IPS-20b (cell line): ENCODE data around the gene MET.
"Not testable (repeated sequence)": the region's sequence is repeated elsewhere in the genome, so short reads cannot be mapped to it uniquely, and the experiment has no call there.

Experiments used
- H3K27ac ChIP-seq: one replicate; pipeline ENCODE4 v1.5.1; 2013; ENCODE audit warnings: low read length
- H3K27me3 ChIP-seq: 2 replicates; pipeline ENCODE4 v1.6.1; 2013; ENCODE audit warnings: mild to moderate bottlenecking, low read length, inconsistent platforms; ENCODE audit not compliant: insufficient read depth
- H3K36me3 ChIP-seq: 2 replicates; pipeline ENCODE4 v1.6.1; 2013; ENCODE audit warnings: low read depth, mild to moderate bottlenecking, inconsistent platforms, low read length, moderate library complexity; ENCODE audit not compliant: insufficient read depth
- H3K4me1 ChIP-seq: 2 replicates; pipeline ENCODE4 v1.6.1; 2013; ENCODE audit warnings: mild to moderate bottlenecking, control low read depth, inconsistent platforms, low read length, moderate library complexity; ENCODE audit not compliant: insufficient read depth
- H3K4me3 ChIP-seq: 2 replicates; pipeline ENCODE4 v1.5.1; 2013; ENCODE audit warnings: mild to moderate bottlenecking, low read length, inconsistent platforms
- H3K9ac ChIP-seq: 2 replicates; pipeline ENCODE4 v1.6.1; 2013; ENCODE audit warnings: low read depth, mild to moderate bottlenecking, inconsistent platforms, low read length, moderate library complexity
- H3K9me3 ChIP-seq: 2 replicates; pipeline ENCODE4 v1.6.1; 2013; ENCODE audit warnings: mild to moderate bottlenecking, low read depth, low read length, inconsistent platforms; ENCODE audit not compliant: insufficient read depth

MET gene

DNA sequence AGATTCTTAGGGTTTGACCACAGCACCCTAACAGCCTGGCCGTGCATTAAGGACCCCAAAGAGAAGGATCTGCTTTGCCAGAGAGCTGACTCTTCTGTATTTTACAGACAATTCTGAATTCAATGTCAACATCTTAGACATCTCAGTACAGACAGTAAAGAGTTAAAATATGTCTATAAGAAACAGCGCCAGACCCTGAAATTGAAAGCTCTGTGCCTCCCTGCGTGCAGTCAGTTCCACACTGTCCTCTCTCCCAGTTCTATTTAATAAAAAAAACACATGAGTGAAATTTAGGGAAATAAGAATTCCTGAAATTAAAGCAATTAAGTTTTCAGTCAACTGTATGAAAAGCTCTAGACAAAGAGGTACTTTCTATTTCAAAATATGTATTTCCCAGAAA lies 45.1 kb downstream of the MET start:
- H3K27ac ChIP-seq = no peak overlapping the region
- H3K9me3 ChIP-seq = no peaks in the 10 kb centered on the region
- no peak overlapping the region for H3K9ac ChIP-seq
- H3K27me3 ChIP-seq = no peaks in the 10 kb centered on the region
- no peaks in the 10 kb centered on the region for H3K4me1 ChIP-seq
- no peak overlapping the region for H3K4me3 ChIP-seq
- H3K36me3 ChIP-seq = no peaks in the 10 kb centered on the region

DNA sequence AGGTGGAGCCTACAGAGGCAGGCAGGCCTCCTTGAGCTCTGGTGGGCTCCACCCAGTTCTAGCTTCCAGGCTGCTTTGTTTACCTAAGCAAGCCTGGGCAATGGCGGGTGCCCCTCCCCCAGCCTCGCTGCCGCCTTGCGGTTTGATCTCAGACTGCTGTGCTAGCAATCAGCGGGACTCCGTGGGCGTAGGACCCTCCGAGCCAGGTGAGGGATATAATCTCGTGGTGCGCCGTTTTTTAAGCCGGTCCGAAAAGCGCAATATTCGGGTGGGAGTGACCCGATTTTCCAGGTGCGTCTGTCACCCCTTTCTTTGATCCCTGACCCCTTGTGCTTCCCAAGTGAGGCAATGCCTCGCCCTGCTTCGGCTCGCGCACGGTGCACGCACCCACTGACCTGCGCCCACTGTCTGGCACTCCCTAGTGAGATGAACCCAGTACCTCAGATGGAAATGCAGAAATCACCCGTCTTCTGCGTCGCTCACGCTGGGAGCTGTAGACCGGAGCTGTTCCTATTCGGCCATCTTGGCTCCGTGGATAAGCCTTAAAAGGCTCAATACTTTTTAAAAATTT lies 52.0 kb downstream of the MET start:
- H3K9ac ChIP-seq, H3K27ac ChIP-seq, H3K36me3 ChIP-seq, H3K4me3 ChIP-seq, H3K9me3 ChIP-seq, H3K4me1 ChIP-seq, H3K27me3 ChIP-seq: not testable (repeated sequence)

DNA sequence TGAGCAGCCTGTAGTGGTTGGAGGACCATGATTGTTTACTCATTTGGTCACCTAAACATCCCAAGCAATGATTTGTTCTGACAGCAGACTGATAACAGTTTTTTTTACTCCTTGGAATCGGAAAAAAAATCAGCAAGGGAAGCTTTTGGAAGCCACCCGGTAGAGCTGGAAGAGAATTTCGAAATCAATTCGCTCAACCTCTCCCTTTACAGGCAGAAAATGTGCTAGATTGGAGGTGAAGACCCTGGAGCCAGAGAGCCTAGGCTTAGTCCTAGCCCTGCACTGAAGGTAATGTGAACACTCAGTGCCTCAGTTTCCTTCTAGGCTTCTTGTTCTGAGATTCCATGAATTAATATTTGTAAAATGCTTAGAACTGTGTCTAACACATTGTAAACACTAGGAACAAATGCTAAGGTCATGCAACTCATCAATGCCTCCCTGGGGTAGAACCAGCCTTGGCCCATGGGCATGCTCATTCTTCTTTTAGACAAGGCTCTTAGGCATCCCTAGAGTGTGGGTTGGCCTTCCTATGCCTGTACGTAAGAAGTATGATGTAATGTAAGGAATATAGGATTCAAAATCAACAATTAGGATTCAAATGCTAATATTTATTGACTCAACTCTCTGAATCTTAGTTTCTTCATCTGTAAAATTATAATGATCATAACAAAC lies 52.7 kb downstream of the MET start:
- H3K36me3 ChIP-seq = no peaks in the 10 kb centered on the region
- H3K27me3 ChIP-seq = no peaks in the 10 kb centered on the region
- H3K9me3 ChIP-seq = no peaks in the 10 kb centered on the region
- H3K4me1 ChIP-seq = no peaks in the 10 kb centered on the region
- no peak overlapping the region for H3K27ac ChIP-seq
- H3K4me3 ChIP-seq = no peak overlapping the region
- no peak overlapping the region for H3K9ac ChIP-seq

DNA sequence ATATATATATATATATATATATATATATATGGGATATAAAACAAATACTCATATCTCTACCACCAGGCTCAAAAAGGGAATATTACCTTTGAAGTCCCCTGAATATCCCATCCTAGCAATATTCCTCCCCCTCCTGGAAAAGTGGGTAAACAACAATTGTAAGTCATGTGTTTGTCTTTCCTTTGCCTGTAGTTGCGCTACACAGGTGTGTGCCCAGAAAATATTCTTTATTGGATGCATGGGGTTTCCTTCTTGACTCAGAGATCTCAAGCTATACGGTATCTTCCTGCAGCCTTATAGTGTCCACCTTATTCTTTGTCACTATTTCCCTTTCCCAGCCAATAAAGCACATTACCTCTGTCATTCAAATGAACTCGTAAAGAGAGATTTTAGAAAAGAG lies 54.2 kb downstream of the MET start:
- no peak overlapping the region for H3K27ac ChIP-seq
- H3K9ac ChIP-seq = no peak overlapping the region
- no peaks in the 10 kb centered on the region for H3K27me3 ChIP-seq
- H3K36me3 ChIP-seq = no peaks in the 10 kb centered on the region
- H3K9me3 ChIP-seq = no peaks in the 10 kb centered on the region
- no peak overlapping the region for H3K4me3 ChIP-seq
- H3K4me1 ChIP-seq = no peaks in the 10 kb centered on the region

DNA sequence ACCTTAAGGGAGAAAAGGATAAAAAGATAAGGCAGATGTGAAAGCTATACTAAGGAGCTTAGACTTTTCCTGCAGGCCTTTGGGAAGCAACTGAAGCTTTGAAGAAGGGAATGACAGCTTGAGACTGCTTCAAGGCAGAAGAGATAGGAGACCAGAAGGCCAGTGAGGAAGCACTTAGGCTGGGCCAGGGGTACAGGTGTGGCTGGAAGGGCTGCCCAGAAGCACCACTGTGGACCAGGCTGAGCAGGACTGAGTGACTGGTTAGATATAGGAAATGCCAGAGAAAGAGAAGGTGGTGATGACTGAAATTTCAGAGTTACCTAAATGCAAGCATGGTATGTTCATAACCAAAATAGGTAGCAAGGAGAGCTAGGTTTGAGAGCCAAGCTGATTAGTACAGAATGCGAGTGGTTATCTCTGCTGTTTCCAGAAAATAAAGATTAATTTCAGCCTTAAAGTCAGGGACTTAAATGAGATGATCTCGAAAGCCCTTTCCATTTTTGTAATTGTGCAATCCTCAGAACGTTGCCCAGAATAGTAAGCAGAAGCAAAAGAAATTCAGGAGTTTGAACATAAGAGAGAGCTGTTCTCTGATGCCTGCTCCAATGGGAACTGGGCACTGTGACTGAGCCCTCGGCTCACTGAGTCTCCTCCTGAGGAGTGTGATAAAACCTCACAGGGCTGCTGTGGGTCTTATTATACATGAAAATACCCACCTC lies 54.9 kb downstream of the MET start:
- no peaks in the 10 kb centered on the region for H3K9me3 ChIP-seq
- no peaks in the 10 kb centered on the region for H3K36me3 ChIP-seq
- no peaks in the 10 kb centered on the region for H3K4me1 ChIP-seq
- H3K27me3 ChIP-seq = no peaks in the 10 kb centered on the region
- no peak overlapping the region for H3K9ac ChIP-seq
- H3K27ac ChIP-seq = no peak overlapping the region
- no peak overlapping the region for H3K4me3 ChIP-seq

DNA sequence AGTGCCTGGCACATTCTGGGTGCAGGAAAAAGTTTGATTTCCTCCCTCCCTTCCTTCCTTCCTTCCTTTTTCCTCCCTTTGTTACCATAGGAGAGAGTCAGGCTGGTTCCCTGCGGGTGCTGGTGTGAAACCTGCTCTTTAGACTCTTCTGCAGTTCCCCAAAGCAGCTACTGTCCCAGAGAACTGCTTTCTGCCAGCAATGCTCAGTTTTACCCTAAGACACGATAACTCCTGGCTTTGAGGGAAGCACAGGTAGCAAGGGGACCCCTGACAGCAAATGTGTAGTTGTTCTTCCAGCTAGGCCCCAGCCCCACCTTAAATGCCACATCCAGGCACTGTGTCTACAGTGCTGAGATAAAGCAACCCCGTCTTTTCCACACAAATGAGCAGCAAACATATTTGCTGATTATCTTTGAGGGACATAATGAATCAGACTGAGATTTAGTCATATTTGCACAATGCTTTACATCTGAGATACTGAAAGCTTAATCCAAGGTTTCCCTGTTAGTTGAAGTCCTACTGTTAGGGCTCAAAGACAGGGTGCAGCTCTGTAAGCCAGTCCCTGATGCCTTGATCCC lies 55.5 kb downstream of the MET start:
- Histone ChIP-seq H3K27ac (no peak overlapping the region), H3K36me3 (no peaks in the 10 kb centered on the region), H3K9me3 (no peaks in the 10 kb centered on the region), H3K9ac (no peak overlapping the region), H3K27me3 (no peaks in the 10 kb centered on the region), H3K4me3 (no peak overlapping the region), H3K4me1 (no peaks in the 10 kb centered on the region)

DNA sequence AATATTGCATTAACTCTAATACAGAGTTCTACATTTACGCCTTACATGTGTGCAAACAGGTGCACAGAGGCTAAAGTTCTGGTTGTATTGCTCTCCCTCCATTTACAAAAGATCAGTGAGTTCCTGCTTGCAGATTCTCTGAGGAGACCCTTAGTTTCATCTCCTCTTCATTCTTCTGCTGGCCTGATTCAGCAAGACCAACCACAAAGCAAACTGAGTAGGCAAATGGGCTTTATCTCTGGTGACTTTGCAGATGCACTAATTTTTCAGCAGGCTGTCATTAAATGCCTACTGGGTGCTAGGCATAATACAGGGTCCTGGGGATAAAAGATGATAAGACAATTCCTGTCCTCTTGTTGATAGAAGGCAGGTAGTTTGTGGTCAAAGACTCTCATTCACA lies 56.4 kb downstream of the MET start:
- H3K9ac ChIP-seq = no peak overlapping the region
- no peaks in the 10 kb centered on the region; the same call in 1 of the 2 replicates for H3K4me1 ChIP-seq
- no peaks in the 10 kb centered on the region for H3K27me3 ChIP-seq
- H3K36me3 ChIP-seq = no peaks in the 10 kb centered on the region
- no peak overlapping the region for H3K27ac ChIP-seq
- H3K4me3 ChIP-seq = no peak overlapping the region
- no peaks in the 10 kb centered on the region for H3K9me3 ChIP-seq

DNA sequence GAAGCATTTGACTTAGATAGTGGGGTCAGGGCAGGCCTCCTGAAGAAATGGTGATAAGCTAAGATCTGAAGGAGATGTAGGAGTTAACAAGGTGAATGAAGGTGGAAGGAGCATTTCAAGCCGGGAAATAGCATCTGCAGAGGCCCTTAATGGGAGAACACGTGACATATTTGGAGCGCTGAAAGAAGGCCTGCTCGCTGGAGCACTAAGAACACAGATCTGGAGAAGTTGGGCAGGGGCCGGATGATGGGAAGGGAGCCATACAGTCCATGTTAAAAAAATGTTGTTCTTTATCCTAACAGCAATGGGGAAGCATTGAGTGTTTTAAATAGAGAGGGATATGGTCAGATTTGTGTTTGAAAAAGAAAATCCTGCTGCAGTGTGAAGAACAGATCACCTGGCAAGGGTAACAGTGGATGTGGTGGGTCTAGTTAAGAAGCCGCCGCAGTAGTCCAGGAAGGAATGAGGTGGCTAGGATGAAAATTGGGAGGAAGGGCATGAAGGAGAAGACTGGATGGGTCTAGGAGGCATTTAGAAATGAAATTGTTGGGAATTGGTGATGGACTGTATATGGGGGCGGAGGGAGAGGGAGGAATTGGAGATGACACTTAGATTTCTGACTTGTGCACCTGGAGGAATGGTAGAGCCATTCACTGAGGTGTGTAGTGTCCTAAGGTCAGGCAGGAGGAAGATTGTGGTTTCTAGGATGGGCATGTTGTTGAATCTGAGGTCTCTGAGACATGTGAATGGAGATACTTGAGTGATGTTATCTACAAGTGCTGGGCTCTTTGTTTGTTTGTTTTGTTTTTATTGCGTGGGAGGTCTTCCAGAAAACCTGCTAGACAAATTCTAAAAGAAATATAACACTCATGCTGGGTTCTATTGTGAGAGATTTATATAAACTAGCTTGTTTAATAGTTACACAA lies 58.4 kb downstream of the MET start:
- Histone ChIP-seq H3K9ac (no peak overlapping the region), H3K36me3 (no peaks in the 10 kb centered on the region), H3K27me3 (no peaks in the 10 kb centered on the region), H3K9me3 (no peaks in the 10 kb centered on the region), H3K4me3 (no peak overlapping the region), H3K4me1 (peaks cover 15% of the 10 kb centered on the region; the same call in 1 of the 2 replicates), H3K27ac (no peak overlapping the region)

DNA sequence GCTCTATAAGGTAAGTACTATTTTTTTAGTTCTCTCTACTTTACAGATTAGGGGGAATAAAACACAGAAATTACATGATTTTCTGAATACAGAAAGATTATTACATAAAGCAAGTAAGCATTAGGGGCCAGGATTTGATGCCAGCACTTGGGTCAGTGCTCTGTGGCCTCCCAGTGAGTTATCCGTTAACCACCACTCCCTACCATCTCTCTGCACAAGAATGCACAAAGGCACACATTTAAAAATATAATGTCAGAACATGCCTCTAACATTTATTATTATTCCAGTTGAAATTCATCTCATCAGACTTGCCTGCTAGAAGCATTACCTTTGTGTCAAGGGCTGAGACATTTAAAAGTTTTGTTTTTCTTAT lies 59.0 kb downstream of the MET start:
- Histone ChIP-seq H3K36me3 (no peaks in the 10 kb centered on the region), H3K4me1 (peaks cover 15% of the 10 kb centered on the region; the same call in 1 of the 2 replicates), H3K27me3 (no peaks in the 10 kb centered on the region), H3K27ac (no peak overlapping the region), H3K4me3 (no peak overlapping the region), H3K9me3 (no peaks in the 10 kb centered on the region), H3K9ac (no peak overlapping the region)

DNA sequence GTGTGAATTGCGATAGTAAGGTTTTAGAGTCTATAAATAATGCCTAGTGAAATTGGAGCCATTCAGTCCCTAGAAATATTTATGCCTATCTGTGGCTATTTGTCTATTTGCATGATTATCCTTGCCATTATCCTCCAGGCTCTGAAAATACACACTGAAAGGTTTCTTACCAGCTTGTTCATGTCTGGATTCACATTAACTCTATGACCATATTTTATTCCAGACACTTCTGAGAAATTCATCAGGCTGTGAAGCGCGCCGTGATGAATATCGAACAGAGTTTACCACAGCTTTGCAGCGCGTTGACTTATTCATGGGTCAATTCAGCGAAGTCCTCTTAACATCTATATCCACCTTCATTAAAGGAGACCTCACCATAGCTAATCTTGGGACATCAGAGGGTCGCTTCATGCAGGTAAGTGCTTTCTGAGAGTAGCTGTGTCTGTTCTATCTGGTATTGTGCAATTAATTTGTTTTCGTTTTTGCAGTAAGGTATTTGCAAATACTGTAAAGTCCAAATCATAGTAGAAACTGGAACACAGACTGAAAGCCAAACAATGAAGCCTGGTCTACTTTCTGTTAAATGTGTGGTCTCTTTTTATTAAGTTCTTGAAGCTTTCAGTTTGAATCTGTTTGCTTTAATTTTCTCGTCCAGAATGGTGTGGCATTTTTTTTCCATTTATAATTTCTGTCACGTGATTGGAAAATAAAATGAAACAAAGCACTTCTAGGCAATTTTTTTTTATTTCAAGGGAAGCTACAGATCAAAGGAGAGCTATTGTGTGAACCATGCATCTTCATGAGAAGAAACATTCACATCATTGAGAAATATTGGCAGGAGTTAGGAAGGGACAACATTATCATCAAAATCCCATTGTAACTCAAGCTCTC lies 59.7 kb downstream of the MET start:
- H3K4me3 ChIP-seq = no peak overlapping the region
- no peaks in the 10 kb centered on the region for H3K27me3 ChIP-seq
- no peaks in the 10 kb centered on the region for H3K36me3 ChIP-seq
- no peaks in the 10 kb centered on the region for H3K9me3 ChIP-seq
- peaks cover 17% of the 10 kb centered on the region; the same call in 1 of the 2 replicates for H3K4me1 ChIP-seq
- no peak overlapping the region for H3K9ac ChIP-seq
- H3K27ac ChIP-seq = no peak overlapping the region
